Lower leg skin (tissue), 3 donors: ENCODE results near the gene SOX3.

Experiments
- POLR2A ChIP-seq, 2 donors: fragments of 450-650 bp; IDR thresholded peaks; one replicate each; pipeline ENCODE4 v1.6.1; 2016 to 2017; ENCODE audit warnings: antibody characterized with exemption in 2 of 2, mild to moderate bottlenecking in 1 of 2, moderate library complexity in 1 of 2
- TF ChIP-seq, protein P1 (sequence below), 3 donors: fragments of 450-650 bp; IDR thresholded peaks; one replicate each; pipeline ENCODE4 v1.5.1; 2016; ENCODE audit warnings: antibody characterized with exemption in 3 of 3, mild to moderate bottlenecking in 3 of 3, moderate library complexity in 2 of 3

DNA sequence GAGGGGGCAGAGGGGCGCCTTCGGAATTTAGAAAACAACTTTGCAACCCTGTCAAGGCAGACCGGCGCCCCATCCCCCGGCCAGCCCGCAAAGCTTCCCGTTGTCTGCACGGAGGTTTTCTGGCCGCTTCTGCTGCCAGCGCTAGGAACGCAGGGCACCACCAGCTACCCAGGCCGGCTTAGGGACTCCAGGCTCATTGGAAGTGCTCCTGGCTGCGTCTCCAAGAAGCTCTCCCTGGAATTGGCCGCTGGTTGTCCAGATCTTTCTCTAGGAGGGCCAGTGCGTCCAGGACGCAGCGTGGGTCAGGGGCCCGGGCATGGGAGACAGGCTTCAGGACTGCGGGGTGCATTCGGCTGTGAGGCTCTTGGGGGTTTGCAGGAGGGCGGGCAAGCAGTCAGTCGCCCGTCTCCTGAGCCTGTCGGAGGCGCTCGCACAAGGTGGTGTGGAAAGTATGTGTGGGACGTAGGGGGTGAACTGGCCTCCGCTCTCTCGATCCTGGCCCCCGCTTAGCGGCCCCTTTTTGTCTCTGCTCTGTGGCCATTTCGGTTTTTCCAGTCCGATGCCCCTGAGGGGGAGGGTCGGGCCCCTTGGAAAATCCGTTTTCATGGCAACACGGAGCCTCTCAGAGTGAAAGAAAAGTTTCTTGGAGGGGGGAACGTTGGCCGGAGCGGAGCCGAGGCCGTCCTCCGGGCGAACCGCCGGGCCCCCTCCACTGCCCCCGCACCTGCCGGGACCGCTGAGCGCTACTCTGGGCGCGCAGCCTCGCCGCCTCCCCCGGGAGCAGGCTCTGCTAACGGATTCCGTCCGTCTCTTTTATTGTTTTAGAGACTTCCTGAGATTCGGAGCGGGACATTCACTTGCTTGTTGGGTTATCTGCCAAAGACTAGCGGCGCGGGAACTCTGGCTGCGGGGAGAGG lies 810 bp upstream of the SOX3 start:
- TF ChIP-seq POLR2A (IDR thresholded peaks at IDR 0.05), result no peak
- TF ChIP-seq, protein P1, sequence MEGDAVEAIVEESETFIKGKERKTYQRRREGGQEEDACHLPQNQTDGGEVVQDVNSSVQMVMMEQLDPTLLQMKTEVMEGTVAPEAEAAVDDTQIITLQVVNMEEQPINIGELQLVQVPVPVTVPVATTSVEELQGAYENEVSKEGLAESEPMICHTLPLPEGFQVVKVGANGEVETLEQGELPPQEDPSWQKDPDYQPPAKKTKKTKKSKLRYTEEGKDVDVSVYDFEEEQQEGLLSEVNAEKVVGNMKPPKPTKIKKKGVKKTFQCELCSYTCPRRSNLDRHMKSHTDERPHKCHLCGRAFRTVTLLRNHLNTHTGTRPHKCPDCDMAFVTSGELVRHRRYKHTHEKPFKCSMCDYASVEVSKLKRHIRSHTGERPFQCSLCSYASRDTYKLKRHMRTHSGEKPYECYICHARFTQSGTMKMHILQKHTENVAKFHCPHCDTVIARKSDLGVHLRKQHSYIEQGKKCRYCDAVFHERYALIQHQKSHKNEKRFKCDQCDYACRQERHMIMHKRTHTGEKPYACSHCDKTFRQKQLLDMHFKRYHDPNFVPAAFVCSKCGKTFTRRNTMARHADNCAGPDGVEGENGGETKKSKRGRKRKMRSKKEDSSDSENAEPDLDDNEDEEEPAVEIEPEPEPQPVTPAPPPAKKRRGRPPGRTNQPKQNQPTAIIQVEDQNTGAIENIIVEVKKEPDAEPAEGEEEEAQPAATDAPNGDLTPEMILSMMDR (IDR thresholded peaks at IDR 0.05), result no peak
